Measurements from ENCODE around the gene ADM2.

ADM2 gene

DNA sequence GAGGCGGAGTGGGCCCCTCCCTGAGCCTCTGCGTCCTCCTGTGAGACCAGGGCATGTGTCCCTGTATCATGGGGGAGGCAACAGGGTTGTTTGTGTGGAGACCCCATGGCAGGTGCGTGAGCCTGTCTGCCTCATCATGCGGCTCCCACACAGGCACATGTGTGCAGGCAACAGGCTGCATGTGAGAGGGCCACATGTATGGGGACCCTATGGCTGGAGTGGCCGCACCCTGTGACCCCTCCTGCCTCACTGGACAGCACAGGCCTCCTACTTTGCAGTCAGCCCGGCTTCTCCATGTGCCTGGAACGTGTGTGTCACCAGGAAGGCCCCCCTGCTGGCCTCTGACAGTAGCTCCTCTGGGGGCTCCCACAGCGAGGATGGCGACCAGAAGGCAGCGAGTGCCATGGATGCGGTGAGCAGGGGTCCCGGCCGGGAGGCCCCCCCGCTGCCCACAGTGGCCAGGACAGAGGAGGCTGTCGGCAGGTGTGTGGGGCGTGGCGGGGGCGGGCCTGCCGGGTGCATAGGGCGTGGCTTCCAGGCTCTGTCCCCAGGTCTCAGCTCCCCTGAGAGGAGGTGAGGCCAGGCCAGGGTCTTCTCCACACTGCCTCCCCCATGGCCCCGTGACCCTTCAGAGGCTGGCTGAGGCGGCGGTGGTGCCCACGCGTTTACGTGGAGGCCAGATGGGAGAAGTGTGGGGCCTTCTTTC lies 40.6 kb upstream of the ADM2 start:
- Mint-ChIP-seq H3K36me3 (ENCODE audit: low read depth) (peaks cover 76% of the 10 kb centered on the region), H3K9me3 (no peaks in the 10 kb centered on the region), H3K4me1 (ENCODE audit: low read depth) (peaks cover 19% of the 10 kb centered on the region), H3K4me3 (no peak overlapping the region), H3K27ac (peak overlapping the region; percentile 40), H3K27me3 (no peaks in the 10 kb centered on the region)
- no peak for DNase-seq

DNA sequence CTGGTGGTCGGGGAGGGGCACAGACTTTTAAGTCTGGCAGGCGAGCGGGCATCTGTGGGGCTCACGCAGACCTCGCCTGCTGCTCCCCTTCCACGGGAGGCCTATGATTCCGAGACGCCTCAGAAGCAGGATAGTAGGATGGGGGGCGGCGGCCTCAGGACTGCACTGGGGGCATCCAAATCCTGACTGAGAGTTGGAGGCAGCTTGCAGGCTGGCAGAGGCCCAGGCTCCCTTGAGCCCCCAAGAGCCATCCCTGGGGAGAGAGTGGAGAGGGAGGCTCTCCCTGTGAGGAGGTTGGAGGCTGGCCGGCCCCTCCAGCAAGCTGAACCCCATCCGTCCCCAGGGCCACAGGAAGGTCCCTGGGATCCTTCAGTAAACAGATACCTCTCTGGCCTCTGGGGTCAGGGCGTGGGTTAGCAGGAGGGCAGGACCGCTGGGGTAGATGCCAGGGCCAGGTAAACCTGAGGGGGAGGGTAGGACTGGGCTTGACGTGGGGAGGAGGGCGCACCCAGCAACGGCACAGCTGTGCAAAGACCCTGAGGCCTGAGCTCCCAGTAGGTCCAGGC lies 39.8 kb upstream of the ADM2 start:
- peaks cover 76% of the 10 kb centered on the region for H3K36me3 Mint-ChIP-seq (ENCODE audit: low read depth)
- H3K9me3 Mint-ChIP-seq, result no peaks in the 10 kb centered on the region
- DNase-seq, result no peak
- H3K27ac Mint-ChIP-seq, result peak overlapping the region; percentile 76
- no peak overlapping the region for H3K4me3 Mint-ChIP-seq
- H3K4me1 Mint-ChIP-seq (ENCODE audit: low read depth), result peaks cover 22% of the 10 kb centered on the region
- H3K27me3 Mint-ChIP-seq, result no peaks in the 10 kb centered on the region

DNA sequence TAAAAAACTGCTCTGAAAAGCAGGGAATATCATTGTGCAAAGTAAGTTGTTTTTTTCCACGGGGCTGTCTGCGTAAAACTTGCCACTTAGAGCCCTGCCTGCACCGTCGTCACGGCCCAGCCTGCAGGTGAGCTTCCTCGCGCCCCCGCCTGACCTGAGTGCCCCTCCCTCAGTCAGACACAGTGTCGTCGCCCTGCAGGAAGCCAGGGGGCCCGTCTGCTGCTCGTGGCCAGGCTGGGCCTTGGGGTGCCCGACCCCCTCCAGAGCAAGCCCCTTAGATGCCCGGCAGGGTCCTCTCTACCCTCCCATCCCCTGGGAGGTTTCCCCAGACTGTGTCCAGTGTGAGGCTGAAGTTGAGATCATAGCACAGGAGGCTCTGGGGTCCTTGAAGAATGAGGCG lies 38.1 kb upstream of the ADM2 start:
- peak overlapping the region; percentile 85 for H3K27ac Mint-ChIP-seq
- H3K4me1 Mint-ChIP-seq (ENCODE audit: low read depth), result peaks cover 22% of the 10 kb centered on the region
- DNase-seq, result no peak
- H3K36me3 Mint-ChIP-seq (ENCODE audit: low read depth), result peaks cover 77% of the 10 kb centered on the region
- H3K27me3 Mint-ChIP-seq, result no peaks in the 10 kb centered on the region
- no peaks in the 10 kb centered on the region for H3K9me3 Mint-ChIP-seq
- no peak overlapping the region for H3K4me3 Mint-ChIP-seq

DNA sequence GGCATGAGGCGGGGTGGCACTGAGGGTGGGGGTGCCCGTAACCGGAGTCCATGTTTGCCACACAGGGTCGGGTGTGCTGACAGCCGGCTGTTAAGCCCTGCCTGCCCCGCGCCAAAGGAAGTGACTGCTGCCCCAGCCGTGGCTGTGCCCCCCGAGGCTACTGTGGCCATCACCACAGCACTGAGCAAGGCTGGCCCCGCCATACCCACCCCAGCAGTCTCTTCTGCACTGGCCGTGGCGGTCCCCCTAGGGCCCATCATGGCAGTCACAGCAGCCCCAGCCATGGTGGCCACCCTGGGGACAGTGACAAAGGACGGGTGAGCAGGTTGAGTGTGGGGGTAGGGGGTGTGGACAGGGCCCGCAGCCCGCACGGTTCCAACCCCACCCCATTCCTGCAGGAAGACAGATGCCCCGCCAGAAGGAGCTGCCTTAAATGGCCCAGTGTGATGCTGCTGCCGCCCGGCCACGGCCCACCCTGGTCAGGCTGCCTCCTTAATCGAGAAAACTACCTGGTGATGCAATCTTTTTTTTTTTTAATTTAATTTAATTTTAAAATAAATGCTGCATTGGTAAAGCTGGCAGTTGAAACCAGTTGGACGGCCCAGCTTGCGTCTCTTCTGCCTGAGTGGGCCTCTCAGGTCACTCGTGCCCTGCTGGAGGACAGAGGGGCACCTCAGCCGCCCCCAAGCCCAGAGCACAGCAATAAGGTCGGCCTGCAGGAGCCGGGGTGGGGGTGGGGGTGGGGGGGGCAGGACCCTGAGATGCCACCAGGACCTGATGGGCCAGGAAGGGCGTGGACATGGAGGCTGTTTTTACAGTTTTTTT lies 37.3 kb upstream of the ADM2 start:
- Mint-ChIP-seq H3K27ac (peak overlapping the region; percentile 85), H3K9me3 (no peaks in the 10 kb centered on the region), H3K4me1 (ENCODE audit: low read depth) (peaks cover 22% of the 10 kb centered on the region)

DNA sequence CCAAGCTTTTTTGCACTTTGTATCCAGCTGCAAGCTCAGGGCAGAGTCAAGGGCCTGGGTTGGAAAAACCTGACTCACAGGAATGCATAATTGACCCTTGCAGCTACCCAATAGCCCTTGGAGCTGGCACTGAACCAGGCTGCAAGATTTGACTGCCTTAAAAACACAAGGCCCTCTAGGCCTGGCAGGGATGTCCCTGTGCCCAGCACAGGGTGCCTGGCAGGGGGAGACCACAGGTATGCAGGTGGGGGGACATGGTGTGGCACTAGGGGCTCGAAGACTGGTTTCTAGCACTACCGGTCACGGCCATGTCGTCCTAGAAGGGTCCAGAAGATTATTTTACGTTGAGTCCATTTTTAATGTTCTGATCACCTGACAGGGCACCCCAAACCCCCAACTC lies 36.7 kb upstream of the ADM2 start:
- Mint-ChIP-seq H3K27me3 (no peaks in the 10 kb centered on the region), H3K36me3 (ENCODE audit: low read depth) (peaks cover 82% of the 10 kb centered on the region), H3K9me3 (no peaks in the 10 kb centered on the region), H3K4me3 (no peak overlapping the region), H3K27ac (peak overlapping the region; percentile 90), H3K4me1 (ENCODE audit: low read depth) (peaks cover 22% of the 10 kb centered on the region)
- no peak for DNase-seq

More for the DNA sequence above, 37.3 kb upstream of the ADM2 start:
- H3K27me3 Mint-ChIP-seq, result no peaks in the 10 kb centered on the region
- H3K36me3 Mint-ChIP-seq (ENCODE audit: low read depth), result peaks cover 77% of the 10 kb centered on the region
- DNase-seq, result no peak
- H3K4me3 Mint-ChIP-seq, result no peak overlapping the region

DNA sequence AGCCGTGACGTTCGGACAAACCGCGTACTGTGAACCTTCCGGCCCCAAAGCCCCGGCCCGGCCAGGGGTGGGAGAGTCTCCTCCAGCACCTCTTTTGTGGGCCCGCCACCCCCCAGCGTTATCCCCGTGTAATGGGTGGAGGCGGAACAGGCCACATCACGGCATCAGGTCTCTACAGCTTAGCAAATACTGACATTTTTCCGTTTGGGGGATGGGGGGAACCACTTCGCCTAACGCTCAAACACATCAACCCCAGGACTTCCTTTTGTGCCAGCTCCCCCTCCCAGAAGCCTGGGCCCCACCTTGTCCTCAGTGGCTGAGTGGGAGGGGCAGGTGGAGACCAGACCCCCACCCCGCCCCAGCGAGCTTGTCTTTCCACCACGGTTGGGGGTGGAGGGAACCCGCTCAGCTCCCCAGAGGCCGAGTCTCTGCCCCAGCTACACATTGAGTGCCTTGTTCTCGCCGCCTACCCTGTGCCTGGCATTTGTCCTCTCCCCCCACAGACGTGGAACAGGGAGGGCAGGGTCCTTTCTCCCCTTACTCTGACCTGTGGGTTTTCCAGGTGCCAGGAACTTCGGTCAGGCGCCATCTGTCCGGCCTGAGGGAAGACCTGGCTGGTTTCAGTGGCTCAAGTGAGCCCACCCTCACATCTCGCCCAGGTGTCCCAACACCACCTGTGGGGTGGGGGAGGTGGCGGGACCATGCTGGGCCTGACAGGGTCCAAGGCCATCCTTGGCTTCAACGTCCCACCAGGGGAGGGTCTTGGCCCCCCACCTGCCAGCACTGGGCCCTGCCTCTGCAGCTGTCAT lies 36.1 kb upstream of the ADM2 start:
- peaks cover 80% of the 10 kb centered on the region for H3K36me3 Mint-ChIP-seq (ENCODE audit: low read depth)

DNA sequence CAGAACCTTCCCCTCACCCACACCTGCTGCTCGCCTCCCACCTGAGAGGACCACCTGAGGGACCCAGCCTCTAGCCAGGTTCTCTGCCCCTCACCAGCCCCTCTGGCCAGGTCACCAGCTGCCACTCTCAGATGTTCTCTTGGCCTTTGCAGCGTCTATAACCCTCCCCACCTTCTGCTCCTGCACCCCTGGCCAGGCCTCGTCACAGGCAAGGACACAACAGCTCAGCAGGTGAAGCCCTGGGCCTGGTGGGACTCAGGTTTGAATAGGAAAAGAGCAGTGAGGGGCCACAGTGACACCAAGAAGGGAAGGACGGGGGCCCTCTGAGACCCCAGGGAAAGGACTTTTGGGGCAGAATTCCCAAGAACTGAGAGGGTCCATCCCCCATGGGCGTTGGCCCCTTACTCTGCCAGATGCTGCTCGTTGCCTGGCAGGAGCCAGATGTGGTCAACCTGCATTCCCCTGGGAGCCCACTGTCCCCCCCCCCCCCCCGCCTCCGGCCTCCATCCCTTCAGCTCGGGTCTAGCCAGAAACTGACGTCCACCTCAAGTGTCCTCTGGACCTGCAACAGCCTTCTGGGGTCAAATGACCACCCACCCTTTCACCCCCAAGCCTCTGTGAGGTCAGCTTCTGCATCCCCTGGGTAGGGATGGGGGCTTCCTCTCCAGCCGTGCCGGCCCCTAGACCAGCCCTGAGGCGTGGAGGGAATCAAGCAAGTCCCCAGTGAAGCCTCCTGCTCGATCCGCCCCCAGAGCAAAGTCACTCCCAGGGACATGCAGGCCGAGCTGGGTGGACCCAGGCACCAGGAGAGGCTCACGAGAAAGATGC lies 35.2 kb upstream of the ADM2 start:
- no peak overlapping the region for H3K4me3 Mint-ChIP-seq
- H3K9me3 Mint-ChIP-seq, result no peaks in the 10 kb centered on the region
- H3K4me1 Mint-ChIP-seq (ENCODE audit: low read depth), result peaks cover 22% of the 10 kb centered on the region
- DNase-seq, result no peak
- no peaks in the 10 kb centered on the region for H3K27me3 Mint-ChIP-seq
- H3K27ac Mint-ChIP-seq, result peak overlapping the region; percentile 90
- peaks cover 81% of the 10 kb centered on the region for H3K36me3 Mint-ChIP-seq (ENCODE audit: low read depth)

More for the DNA sequence above, 36.1 kb upstream of the ADM2 start:
- no peaks in the 10 kb centered on the region for H3K27me3 Mint-ChIP-seq
- peaks cover 22% of the 10 kb centered on the region for H3K4me1 Mint-ChIP-seq (ENCODE audit: low read depth)
- H3K9me3 Mint-ChIP-seq, result no peaks in the 10 kb centered on the region
- no peak overlapping the region for H3K4me3 Mint-ChIP-seq
- no peak for DNase-seq
- peak overlapping the region; percentile 90 for H3K27ac Mint-ChIP-seq

DNA sequence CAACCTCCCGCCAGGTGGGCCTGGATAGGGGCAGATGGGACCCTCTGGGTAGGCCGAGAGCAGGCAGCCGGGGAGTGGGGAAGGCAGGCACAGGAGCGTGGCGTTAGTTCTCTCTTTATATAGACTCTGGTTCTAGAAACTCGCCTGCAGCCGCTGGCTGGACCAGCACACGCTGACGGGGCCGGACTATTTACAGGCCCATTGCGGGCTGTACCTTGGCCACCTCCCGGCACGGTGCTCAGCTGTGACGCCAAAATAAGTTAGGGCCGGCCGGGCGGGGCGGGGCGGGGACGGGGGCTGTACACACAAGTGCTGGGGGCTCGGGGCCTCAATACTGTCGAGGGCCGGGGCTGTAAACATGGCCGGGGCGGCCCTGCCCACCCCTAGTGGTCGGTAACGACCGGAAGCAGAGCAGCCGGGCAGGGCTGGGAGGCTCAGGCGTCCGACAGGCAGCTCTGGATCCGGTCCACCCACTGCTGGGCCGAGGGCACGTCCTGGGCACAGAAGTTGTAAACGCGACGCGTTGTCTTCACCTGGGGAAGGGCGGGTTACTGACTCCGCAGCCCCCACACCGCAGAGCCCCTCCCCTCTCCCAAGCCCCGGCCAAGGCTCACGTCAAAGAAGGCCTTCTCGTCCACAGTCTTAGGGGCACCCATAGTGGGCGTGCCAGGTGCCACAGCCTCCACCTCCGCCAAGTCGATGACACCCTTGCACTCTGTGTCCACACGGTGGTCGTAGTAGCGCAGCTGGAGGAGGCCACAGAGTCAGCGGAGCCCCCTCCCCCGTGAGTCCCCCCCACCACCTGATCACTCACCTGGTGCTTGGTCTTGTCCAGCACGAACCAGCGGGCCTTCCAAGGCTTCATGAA lies 34.4 kb upstream of the ADM2 start:
- Mint-ChIP-seq H3K4me1 (ENCODE audit: low read depth) (peaks cover 27% of the 10 kb centered on the region), H3K9me3 (no peaks in the 10 kb centered on the region), H3K27ac (peak overlapping the region; percentile 44), H3K27me3 (no peaks in the 10 kb centered on the region), H3K36me3 (ENCODE audit: low read depth) (peaks cover 81% of the 10 kb centered on the region), H3K4me3 (no peak overlapping the region)
- no peak for DNase-seq

DNA sequence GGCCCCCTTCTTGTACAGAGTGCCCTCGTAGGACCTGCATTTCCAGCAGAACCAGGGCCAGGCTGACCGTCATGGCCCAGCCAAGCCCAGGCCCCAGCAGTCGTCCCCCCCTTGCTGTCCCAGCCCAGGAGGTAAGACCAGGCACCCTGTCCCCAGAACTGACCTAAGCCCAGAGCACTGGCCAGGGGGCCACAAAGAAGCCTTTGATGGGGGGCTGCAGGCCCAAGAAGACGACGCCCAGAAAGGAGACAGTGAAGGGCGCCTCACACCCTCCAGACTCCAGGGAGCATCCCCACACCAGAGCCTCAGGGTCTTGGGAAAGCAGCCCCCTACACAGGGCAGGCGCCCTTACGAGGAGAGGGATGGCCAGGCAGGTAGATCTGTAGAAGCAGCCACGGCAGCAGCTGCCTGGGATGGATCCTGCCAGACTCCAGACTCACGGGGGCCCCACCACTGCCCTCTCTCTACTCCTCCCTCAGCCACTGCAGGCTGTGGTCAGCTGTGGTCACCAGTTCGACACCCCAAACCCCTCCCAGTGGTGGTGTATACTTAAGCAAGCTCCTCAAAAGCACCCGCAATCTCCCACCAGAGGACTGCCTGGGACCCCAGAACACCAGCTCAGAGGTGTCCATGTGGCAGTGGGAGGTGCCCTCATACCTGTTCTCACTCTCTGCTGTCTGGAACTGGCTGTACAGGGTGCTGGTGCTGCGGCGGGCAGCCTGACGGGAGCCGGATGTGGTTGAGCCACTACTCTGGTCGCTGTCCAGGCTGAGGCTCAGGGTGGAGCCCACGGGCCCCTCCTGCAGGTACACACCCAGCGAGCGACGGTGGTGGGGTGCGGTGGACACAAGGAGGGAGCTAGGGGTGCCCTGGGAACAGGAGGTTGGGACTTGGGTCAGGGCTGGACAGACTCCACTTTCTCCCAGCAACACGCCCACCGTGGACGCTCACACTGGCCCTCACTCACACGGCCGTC lies 33.5 kb upstream of the ADM2 start:
- Mint-ChIP-seq H3K4me1 (ENCODE audit: low read depth) (peaks cover 29% of the 10 kb centered on the region), H3K4me3 (no peak overlapping the region), H3K27ac (peak overlapping the region; percentile 67), H3K27me3 (no peaks in the 10 kb centered on the region), H3K36me3 (ENCODE audit: low read depth) (peaks cover 84% of the 10 kb centered on the region), H3K9me3 (no peaks in the 10 kb centered on the region)
- no peak for DNase-seq

DNA sequence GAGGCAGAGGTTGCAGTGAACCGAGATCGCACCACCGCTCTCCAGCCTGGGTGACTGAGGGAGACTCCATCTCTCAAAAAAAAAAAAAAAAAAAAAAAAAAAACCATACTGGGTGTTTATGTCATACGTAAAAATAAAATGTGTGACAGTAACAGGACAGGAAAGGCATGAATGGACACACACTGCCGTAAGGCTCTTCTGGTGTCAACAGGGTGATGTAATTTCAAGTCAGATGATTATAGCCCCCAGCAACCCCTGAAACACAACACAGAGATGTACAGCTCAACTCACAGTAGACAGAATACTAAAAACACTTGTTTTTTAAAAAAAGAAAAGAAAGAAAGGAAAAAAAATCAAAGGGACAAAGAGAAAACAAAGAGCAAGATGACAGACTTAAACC lies 28.7 kb upstream of the ADM2 start:
- Mint-ChIP-seq H3K27ac (peak overlapping the region; percentile 82), H3K36me3 (ENCODE audit: low read depth) (peaks cover 89% of the 10 kb centered on the region), H3K4me1 (ENCODE audit: low read depth) (peaks cover 22% of the 10 kb centered on the region), H3K27me3 (no peaks in the 10 kb centered on the region), H3K4me3 (no peak overlapping the region), H3K9me3 (no peaks in the 10 kb centered on the region)
- DNase-seq, result no peak

DNA sequence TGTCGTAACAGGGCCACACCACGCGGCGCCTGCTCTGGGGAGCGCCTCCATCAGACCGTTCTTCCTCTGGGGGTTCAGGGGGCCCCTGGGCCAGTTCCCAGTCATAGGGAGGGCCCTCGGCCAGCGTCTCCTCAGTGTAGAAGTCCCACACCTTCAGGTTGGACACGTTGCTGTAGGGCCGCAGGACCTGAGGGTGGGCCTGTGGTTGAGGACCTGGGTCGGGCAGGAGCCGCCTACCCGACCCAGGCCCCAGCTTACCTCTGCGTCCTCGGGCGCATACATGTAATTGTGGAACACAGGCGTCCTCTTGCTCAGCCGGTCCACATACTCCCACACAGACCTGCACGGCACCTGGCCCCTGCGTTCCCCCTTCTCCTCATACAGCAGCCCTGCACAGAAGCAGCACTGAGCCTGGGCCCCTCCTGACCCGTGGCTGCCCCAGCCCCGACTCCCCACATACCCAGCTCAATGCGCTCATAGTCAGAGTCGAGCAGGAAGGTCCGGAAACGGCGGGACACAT lies 26.7 kb upstream of the ADM2 start:
- no peaks in the 10 kb centered on the region for H3K9me3 Mint-ChIP-seq
- H3K27ac Mint-ChIP-seq, result peak overlapping the region; percentile 82
- H3K36me3 Mint-ChIP-seq (ENCODE audit: low read depth), result peaks cover 87% of the 10 kb centered on the region
- H3K27me3 Mint-ChIP-seq, result no peaks in the 10 kb centered on the region
- peaks cover 22% of the 10 kb centered on the region for H3K4me1 Mint-ChIP-seq (ENCODE audit: low read depth)
- DNase-seq, result no peak
- no peak overlapping the region for H3K4me3 Mint-ChIP-seq

DNA sequence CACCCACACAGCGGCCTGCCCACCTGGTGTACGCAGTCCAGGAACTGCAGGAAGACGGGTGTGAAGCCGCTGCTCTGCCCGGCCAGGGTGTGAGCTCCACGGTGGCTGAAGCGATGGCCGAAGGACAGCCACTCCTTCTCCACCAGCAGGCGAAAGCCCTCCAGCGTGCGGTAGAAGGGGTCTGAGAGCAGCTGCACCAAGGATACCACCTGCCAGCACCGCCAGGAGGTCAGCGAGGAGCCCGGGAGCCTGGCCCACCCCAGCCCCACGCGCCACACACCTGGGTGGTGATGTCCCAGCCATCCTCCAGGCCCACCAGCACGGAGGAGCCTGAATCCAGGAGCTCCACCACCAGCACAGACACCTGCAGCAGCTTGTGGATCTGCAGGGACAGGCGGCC lies 26.1 kb upstream of the ADM2 start:
- H3K9me3 Mint-ChIP-seq, result no peaks in the 10 kb centered on the region
- no peak for DNase-seq
- peaks cover 22% of the 10 kb centered on the region for H3K4me1 Mint-ChIP-seq (ENCODE audit: low read depth)
- H3K4me3 Mint-ChIP-seq, result no peak overlapping the region
- H3K27ac Mint-ChIP-seq, result peak overlapping the region; percentile 37
- peaks cover 89% of the 10 kb centered on the region for H3K36me3 Mint-ChIP-seq (ENCODE audit: low read depth)
- no peaks in the 10 kb centered on the region for H3K27me3 Mint-ChIP-seq
